ENCODE data around the gene ZNF425. TPM values are rescaled to one million over a fixed set of nuclear protein-coding genes. Genes with fewer than 3 reads are reported as not detected.
A peak's percentile ranks its signal among the peaks of the same experiment; 100 is the strongest.
"Not testable (repeated sequence)": the region's sequence is repeated elsewhere in the genome, so short reads cannot be mapped to it uniquely, and the experiment has no call there.

ZNF425 gene
- total and polyA plus RNA-seq, 9 of the 15 experiments (the other 6 are each of a cell fraction or from before 2014, with no cell fraction given): 0.03 to 0.89 (median 0.54) TPM

DNA sequence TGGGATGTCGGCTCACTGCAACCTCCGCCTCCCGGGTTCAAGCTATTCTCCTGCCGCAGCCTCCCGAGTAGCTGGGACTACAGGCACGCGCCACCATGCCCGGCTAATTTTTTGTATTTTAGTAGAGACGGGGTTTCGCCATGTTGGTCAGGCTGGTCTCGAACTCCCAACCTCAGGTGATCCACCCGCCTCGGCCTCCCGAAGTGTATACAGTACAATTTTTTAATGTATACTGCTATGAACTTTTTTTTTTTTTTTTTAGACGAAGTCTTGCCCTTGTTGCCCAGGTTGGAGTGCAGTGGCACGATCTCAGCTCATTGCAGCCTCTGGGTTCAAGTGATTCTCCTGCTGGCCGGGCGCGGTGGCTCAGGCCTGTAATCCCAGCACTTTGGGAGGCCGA, 33.9 kb downstream of the ZNF425 start:
- BruUV-seq (replicated peaks); H3K27ac ChIP-seq (ENCODE audit: extremely low read depth, low read depth, low read length); H3K4me2 ChIP-seq (ENCODE audit: insufficient read depth, low read length); FAIRE-seq; POLR2A ChIA-PET; DNase-seq (ENCODE audit: extremely low read depth in 1 of 4, low spot score in 3 of 4); H3K4me3 ChIP-seq; H2AFZ ChIP-seq (ENCODE audit: low read depth, low read length); H3K9me3 ChIP-seq (replicated peaks; ENCODE audit: control insufficient read depth, insufficient read depth, low read depth, low read length); H4K20me1 ChIP-seq (replicated peaks; ENCODE audit: control insufficient read depth, insufficient read depth, low read length); H3K27me3 ChIP-seq (ENCODE audit: control insufficient read depth in 2 of 2, insufficient read depth in 2 of 2, low read length in 2 of 2); H3K79me2 ChIP-seq (ENCODE audit: control insufficient read depth, insufficient read depth, low read length); ATAC-seq; in situ Hi-C loops (cut with MboI); H3K36me3 ChIP-seq (ENCODE audit: control insufficient read depth, insufficient read depth, low read length); H3K9me1 ChIP-seq (ENCODE audit: control insufficient read depth, insufficient read depth, low read length); H3K9ac ChIP-seq (ENCODE audit: insufficient read depth in 1 of 2, low read depth in 2 of 2, low read length in 2 of 2): not testable (repeated sequence)
- intact Hi-C loops (cut with micrococcal nuclease): loop anchor here (5.0 to 10.0 kb wide), 4 partner anchors 105 to 585 kb away; partner anchors contain the start of gene ZNF282
- CTCF ChIA-PET (ENCODE audit: low intra/inter-chr PET ratio): interaction anchor here (1.5 to 3.9 kb wide), 2 partner anchors 85 to 87 kb away, joined by 4 to 24 read pairs; no protein-coding TSS in a partner anchor
- 94% methylated on average over 19 of the region's 20 CpGs for WGBS (ENCODE audit: insufficient coverage, low coverage, missing lambda C conversion rate)
- H3K4me1 ChIP-seq (replicated peaks in 1 of 2; ENCODE audit: control insufficient read depth in 2 of 2, insufficient read depth in 2 of 2, low read length in 2 of 2): peaks cover 7 to 29% of the 10 kb centered on the region in 2 experiments

DNA sequence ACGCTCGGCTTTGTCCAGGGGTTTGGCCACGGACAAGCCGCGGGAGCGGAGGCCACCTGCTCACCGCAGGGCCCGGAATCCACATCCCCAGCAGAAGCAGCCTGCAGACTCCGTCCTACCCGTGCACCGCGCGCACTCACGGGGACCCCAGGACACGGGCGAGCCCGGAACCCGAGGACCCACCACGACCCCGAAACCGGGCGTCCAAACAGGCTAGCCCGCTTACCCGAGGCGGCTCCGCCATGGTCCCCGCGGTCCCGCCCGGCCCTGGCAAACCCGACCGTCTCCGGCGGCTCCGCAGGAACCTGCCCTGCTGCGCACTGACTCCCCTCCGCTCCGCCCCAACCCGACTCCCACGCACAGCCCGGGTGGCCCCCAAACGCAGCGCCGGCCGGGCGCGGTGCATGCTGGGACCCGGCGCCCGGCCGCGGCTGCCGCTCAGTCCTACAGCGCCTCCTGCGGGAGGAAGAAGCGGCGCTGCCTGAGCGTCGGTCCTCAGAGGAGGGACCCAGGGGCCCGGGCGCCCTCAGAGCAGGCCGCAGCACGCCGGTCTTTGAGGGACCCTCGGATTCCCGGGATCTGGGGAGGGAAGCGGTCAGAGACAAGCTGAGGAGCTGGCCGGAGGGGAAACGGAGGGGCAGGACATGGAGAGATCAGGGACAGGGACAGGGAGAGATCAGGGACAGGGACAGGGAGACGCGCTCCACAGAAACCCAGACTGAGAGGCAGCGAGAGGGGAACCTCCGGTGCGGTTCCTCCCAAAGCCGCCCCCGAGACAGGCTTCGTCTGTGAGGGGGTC, 35.5 kb downstream of the ZNF425 start, which contains the start of gene ZNF786:
Gene ZNF786, minus strand, starts transcription at position 322 of the 799 bp plus-strand sequence. Its CDS starts 78 bp downstream, at position 244.
- WGBS (ENCODE audit: insufficient coverage, low coverage, missing lambda C conversion rate): 5% methylated on average over 71 of the region's 77 CpGs
- ChIA-PET POLR2A (no interaction called here), CTCF (ENCODE audit: low intra/inter-chr PET ratio) (interaction anchor here (0.6 to 3.9 kb wide), 9 partner anchors 10 to 587 kb away, joined by 3 to 24 read pairs (median 3); no protein-coding TSS in a partner anchor)
- TF ChIP-seq, protein P1, sequence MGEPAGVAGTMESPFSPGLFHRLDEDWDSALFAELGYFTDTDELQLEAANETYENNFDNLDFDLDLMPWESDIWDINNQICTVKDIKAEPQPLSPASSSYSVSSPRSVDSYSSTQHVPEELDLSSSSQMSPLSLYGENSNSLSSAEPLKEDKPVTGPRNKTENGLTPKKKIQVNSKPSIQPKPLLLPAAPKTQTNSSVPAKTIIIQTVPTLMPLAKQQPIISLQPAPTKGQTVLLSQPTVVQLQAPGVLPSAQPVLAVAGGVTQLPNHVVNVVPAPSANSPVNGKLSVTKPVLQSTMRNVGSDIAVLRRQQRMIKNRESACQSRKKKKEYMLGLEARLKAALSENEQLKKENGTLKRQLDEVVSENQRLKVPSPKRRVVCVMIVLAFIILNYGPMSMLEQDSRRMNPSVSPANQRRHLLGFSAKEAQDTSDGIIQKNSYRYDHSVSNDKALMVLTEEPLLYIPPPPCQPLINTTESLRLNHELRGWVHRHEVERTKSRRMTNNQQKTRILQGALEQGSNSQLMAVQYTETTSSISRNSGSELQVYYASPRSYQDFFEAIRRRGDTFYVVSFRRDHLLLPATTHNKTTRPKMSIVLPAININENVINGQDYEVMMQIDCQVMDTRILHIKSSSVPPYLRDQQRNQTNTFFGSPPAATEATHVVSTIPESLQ (CRISPR knock-in tag; IDR thresholded peaks at IDR 0.05): no peak
- TF ChIP-seq SUPT5H (IDR thresholded peaks at IDR 0.05) (peak; percentile 90), RBM39 (optimal IDR thresholded peaks at IDR 0.05; ENCODE audit: low read depth, low read length) (no peak), SMARCB1 (IDR thresholded peaks at IDR 0.05; ENCODE audit: insufficient read length, low read depth) (no peak), NUFIP1 (IDR thresholded peaks at IDR 0.05; ENCODE audit: partially characterized antibody) (no peak), ZNF184 (CRISPR knock-in tag; IDR thresholded peaks at IDR 0.05) (no peak), ERF (CRISPR knock-in tag; IDR thresholded peaks at IDR 0.05) (peak; percentile 57; the same call in 1 of the 2 replicates), BCOR (IDR thresholded peaks at IDR 0.05) (no peak; the same call in 1 of the 2 replicates), WHSC1 (IDR thresholded peaks at IDR 0.05; ENCODE audit: low read length) (no peak)
- TF ChIP-seq, protein P2, sequence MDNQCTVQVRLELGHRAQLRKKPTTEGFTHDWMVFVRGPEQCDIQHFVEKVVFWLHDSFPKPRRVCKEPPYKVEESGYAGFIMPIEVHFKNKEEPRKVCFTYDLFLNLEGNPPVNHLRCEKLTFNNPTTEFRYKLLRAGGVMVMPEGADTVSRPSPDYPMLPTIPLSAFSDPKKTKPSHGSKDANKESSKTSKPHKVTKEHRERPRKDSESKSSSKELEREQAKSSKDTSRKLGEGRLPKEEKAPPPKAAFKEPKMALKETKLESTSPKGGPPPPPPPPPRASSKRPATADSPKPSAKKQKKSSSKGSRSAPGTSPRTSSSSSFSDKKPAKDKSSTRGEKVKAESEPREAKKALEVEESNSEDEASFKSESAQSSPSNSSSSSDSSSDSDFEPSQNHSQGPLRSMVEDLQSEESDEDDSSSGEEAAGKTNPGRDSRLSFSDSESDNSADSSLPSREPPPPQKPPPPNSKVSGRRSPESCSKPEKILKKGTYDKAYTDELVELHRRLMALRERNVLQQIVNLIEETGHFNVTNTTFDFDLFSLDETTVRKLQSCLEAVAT (IDR thresholded peaks at IDR 0.05): peak in 1 of 2 experiments; percentile 48; a peak in 2 of 4 replicates

More for the DNA sequence above, 35.5 kb downstream of the ZNF425 start, which contains the start of gene ZNF786:
- no peaks in the 10 kb centered on the region for H3K36me3 ChIP-seq (ENCODE audit: control insufficient read depth, insufficient read depth, low read length)
- no peaks in the 10 kb centered on the region for H3K27me3 ChIP-seq (ENCODE audit: control insufficient read depth in 2 of 2, insufficient read depth in 2 of 2, low read length in 2 of 2)
- intact Hi-C loops (cut with micrococcal nuclease): loop anchor here (1.0 to 10.0 kb wide), 7 partner anchors 24 to 583 kb away; partner anchors contain the start of gene ZNF282
- peaks cover 7 to 29% of the 10 kb centered on the region in 2 experiments for H3K4me1 ChIP-seq (replicated peaks in 1 of 2; ENCODE audit: control insufficient read depth in 2 of 2, insufficient read depth in 2 of 2, low read length in 2 of 2)
- H4K20me1 ChIP-seq (replicated peaks; ENCODE audit: control insufficient read depth, insufficient read depth, low read length): no peaks in the 10 kb centered on the region
- peak within 1 kb of the TSS; percentile 100 for H2AFZ ChIP-seq (ENCODE audit: low read depth, low read length)
- FAIRE-seq (peak; percentile 77), DNase-seq (ENCODE audit: extremely low read depth in 1 of 4, low spot score in 3 of 4) (peak; percentile 96 to 99 (median 98)), ATAC-seq (peak; percentile 93)
- H3K9me3 ChIP-seq (replicated peaks; ENCODE audit: control insufficient read depth, insufficient read depth, low read depth, low read length): no peaks in the 10 kb centered on the region
- peak within 1 kb of the TSS; percentile 74 for H3K27ac ChIP-seq (ENCODE audit: extremely low read depth, low read depth, low read length)
- H3K9ac ChIP-seq (ENCODE audit: insufficient read depth in 1 of 2, low read depth in 2 of 2, low read length in 2 of 2): peak within 1 kb of the TSS; percentile 82 to 98
- H3K79me2 ChIP-seq (ENCODE audit: control insufficient read depth, insufficient read depth, low read length): peaks cover 7% of the 10 kb centered on the region; the same call in 1 of the 3 replicates
- H3K4me2 ChIP-seq (ENCODE audit: insufficient read depth, low read length): peak within 1 kb of the TSS; percentile 95
- H3K9me1 ChIP-seq (ENCODE audit: control insufficient read depth, insufficient read depth, low read length): no peaks in the 10 kb centered on the region
- H3K4me3 ChIP-seq: peak within 1 kb of the TSS; percentile 93
- no TSS peak for BruUV-seq (replicated peaks)
- in situ Hi-C loops (cut with MboI): no loop called here

Data from K562 (cell line).